K562 (cell line): Measurements from ENCODE around the gene NKIRAS2. TPM values are rescaled to one million over a fixed set of nuclear protein-coding genes. Genes with fewer than 3 reads are reported as not detected.

Experiments
- ATAC-seq: fragments of 200-7000 bp; cut with Tn5 transposase; 3 replicates; pipeline ENCODE4 v1.9.1; 2020; ENCODE audit warnings: moderate library complexity
- BruUV-seq: library from RNA; stranded (reverse); fragments of 400-500 nt; replicated peaks from 2 replicates; lab custom pipeline; 2021; lab: Mats Ljungman, UMichigan
- CTCF ChIA-PET: fragments of 300-600 bp; formaldehyde crosslinking; extraction: SDS; loops from one replicate; lab custom pipeline; 2021; ENCODE audit warnings: low intra/inter-chr PET ratio; lab: Yijun Ruan, JAX
- POLR2A ChIA-PET: fragments of 300-600, 350-650 bp; sonication (Branson Sonifier 250); formaldehyde crosslinking; extraction: SDS; loops from one replicate; lab custom pipeline; 2021; ENCODE audit warnings: antibody characterized with exemption, inconsistent platforms; lab: Yijun Ruan, JAX
- DNase-seq, 4 experiments: peaks; one replicate each; pipeline versions ENCODE4 v3.0.0 to v3.0.0-alpha.2; 2011 to 2018; ENCODE audit warnings: low spot score in 3 of 4, mixed read lengths in 3 of 4; ENCODE audit errors: extremely low read depth in 1 of 4
- FAIRE-seq: peaks from 2 replicates; lab custom pipeline; 2011; peaks lifted over from hg19 to GRCh38; lab: Jason Lieb, UNC
- H2AFZ ChIP-seq: 2 replicates; pipeline ENCODE4 v1.6.0; 2011; ENCODE audit warnings: low read depth, low read length, control low read depth, inconsistent platforms
- H3K27ac ChIP-seq: fragments of 200-600 bp; 3 replicates; pipeline ENCODE4 v1.8.0; 2011; ENCODE audit warnings: low read depth, mild to moderate bottlenecking, control low read depth, inconsistent platforms, low read length, moderate library complexity, mixed read lengths; ENCODE audit errors: extremely low read depth
- H3K27me3 ChIP-seq, 2 experiments: fragments of 300-600 bp in 1 of 2; 2 replicates in 1 of 2; 3 replicates in 1 of 2; pipeline versions ENCODE4 v1.6.0 to v1.8.0; 2011; ENCODE audit warnings: inconsistent platforms in 2 of 2, low read length in 2 of 2, mild to moderate bottlenecking in 1 of 2, mixed read lengths in 1 of 2, moderate library complexity in 1 of 2; ENCODE audit not compliant: control insufficient read depth in 2 of 2, insufficient read depth in 2 of 2
- H3K36me3 ChIP-seq: fragments of 300-600 bp; 3 replicates; pipeline ENCODE4 v1.8.0; 2011; ENCODE audit warnings: mild to moderate bottlenecking, low read length, inconsistent platforms; ENCODE audit not compliant: control insufficient read depth, insufficient read depth
- H3K4me1 ChIP-seq, 2 experiments: fragments of 200-600 bp in 1 of 2; replicated peaks in 1 of 2; 2 replicates in 1 of 2; 3 replicates in 1 of 2; pipeline versions ENCODE4 v1.5.1 to v1.8.0; 2011; ENCODE audit warnings: inconsistent platforms in 2 of 2, low read length in 2 of 2, mild to moderate bottlenecking in 1 of 2, mixed read lengths in 1 of 2, moderate library complexity in 1 of 2; ENCODE audit not compliant: control insufficient read depth in 2 of 2, insufficient read depth in 2 of 2
- H3K4me2 ChIP-seq: 2 replicates; pipeline ENCODE4 v1.6.1; 2011; ENCODE audit warnings: low read length, control low read depth, inconsistent platforms, mixed read lengths; ENCODE audit not compliant: insufficient read depth
- H3K4me3 ChIP-seq: fragments of 200-600 bp; sonication (generic), shearing (Covaris generic); 2 replicates; pipeline ENCODE4 v1.5.1; 2016; ENCODE audit warnings: control low read depth, inconsistent platforms
- H3K79me2 ChIP-seq: fragments of 200-600 bp; 3 replicates; pipeline ENCODE4 v1.8.0; 2011; ENCODE audit warnings: low read length, inconsistent platforms; ENCODE audit not compliant: control insufficient read depth, insufficient read depth
- H3K9ac ChIP-seq, 2 experiments: 2 replicates each; pipeline versions ENCODE4 v1.6.0 to v1.6.1; 2011; ENCODE audit warnings: low read depth in 2 of 2, low read length in 2 of 2, control low read depth in 1 of 2, inconsistent platforms in 1 of 2, mild to moderate bottlenecking in 1 of 2, mixed read lengths in 1 of 2; ENCODE audit not compliant: insufficient read depth in 1 of 2
- H3K9me1 ChIP-seq: one replicate; pipeline ENCODE4 v1.6.0; 2011; ENCODE audit warnings: inconsistent platforms, mild to moderate bottlenecking, low read length, moderate library complexity; ENCODE audit not compliant: control insufficient read depth, insufficient read depth
- H3K9me3 ChIP-seq: replicated peaks from 2 replicates; pipeline ENCODE4 v1.5.1; 2011; ENCODE audit warnings: low read depth, low read length, inconsistent platforms; ENCODE audit not compliant: control insufficient read depth, insufficient read depth
- H4K20me1 ChIP-seq: replicated peaks from 2 replicates; pipeline ENCODE4 v1.6.1; 2011; ENCODE audit warnings: low read length, inconsistent platforms, mixed read lengths; ENCODE audit not compliant: control insufficient read depth, insufficient read depth
- CREBBP ChIP-seq: IDR thresholded peaks from one replicate; pipeline ENCODE4 v1.6.1; 2012; ENCODE audit warnings: low read depth, mild to moderate bottlenecking, control low read depth, inconsistent platforms, low read length
- HDAC2 ChIP-seq: fragments of 450-650 bp; IDR thresholded peaks from 2 replicates; pipeline ENCODE4 v1.6.1; 2016; ENCODE audit warnings: mild to moderate bottlenecking
- NCOA1 ChIP-seq: fragments of 450-650 bp; IDR thresholded peaks from 2 replicates; pipeline ENCODE4 v1.6.1; 2016; ENCODE audit warnings: low read depth
- PRDM10 ChIP-seq: fragments of 450-650 bp; IDR thresholded peaks from 2 replicates; pipeline ENCODE4 v1.6.1; 2018; ENCODE audit not compliant: partially characterized antibody
- TAF15 ChIP-seq: fragments of 200-400 bp; formaldehyde crosslinking; IDR thresholded peaks from 2 replicates; pipeline ENCODE4 v1.6.1; 2017; ENCODE audit warnings: mild to moderate bottlenecking, low read depth, low read length, moderate library complexity
- TEAD2 ChIP-seq: fragments of 450-650 bp; IDR thresholded peaks from 2 replicates; pipeline ENCODE4 v1.6.1; 2016; ENCODE audit warnings: missing genetic modification characterization, control low read depth, missing compliant biosample characterization
- ZNF212 ChIP-seq: fragments of 450-650 bp; formaldehyde crosslinking; IDR thresholded peaks from 2 replicates; pipeline ENCODE4 v1.4.0; 2020; ENCODE audit warnings: mild to moderate bottlenecking
- ZNF740 ChIP-seq, 3 experiments: fragments of 200-800 bp in 1 of 3; sonication (Bioruptor generic) in 1 of 3; sonication (generic) in 1 of 3; formaldehyde crosslinking in 1 of 3; IDR thresholded peaks; 2 replicates each; pipeline versions ENCODE4 v1.6.1 to v1.8.0; 2016 to 2022; ENCODE audit warnings: mild to moderate bottlenecking in 2 of 3, missing compliant biosample characterization in 2 of 3, missing genetic modification characterization in 2 of 3, missing genetic modification reagents in 1 of 3
- WGBS: fragments of 100-300 bp; shearing (Covaris generic); methylation state at CpG from one replicate; pipeline ENCODE4 v1.1.6; 2016; ENCODE audit warnings: low coverage, mixed read lengths; ENCODE audit not compliant: insufficient coverage; ENCODE audit errors: missing lambda C conversion rate; 5-methylcytosine and 5-hydroxymethylcytosine counted together
- in situ Hi-C: fragments of 300-500 bp; cut with MboI; formaldehyde crosslinking; loops from 4 replicates; pipeline ENCODE4 v1.15.0; 2018; ENCODE audit warnings: inconsistent platforms, mixed read lengths
- intact Hi-C: fragments of 100-400 bp; cut with micrococcal nuclease; formaldehyde crosslinking; loops from 2 replicates; pipeline ENCODE4 v1.14.2; 2022
- polyA plus RNA-seq, 8 experiments: library from polyadenylated mRNA; depleted of rRNA in 4 of 8; stranded (reverse) in 5 of 8; unstranded in 3 of 8; fragments of >200 nt; fragmentation: Nextera tagmentation in 2 of 8; fragmentation: Illumina TruSeq in 1 of 8; extraction: Ambion mirVana in 2 of 8; extraction: Trizol in 1 of 8; gene quantifications; 2 replicates each; pipeline versions ENCODE4 v1.2.1 to v1.2.3, GENCODE V29; 2011 to 2014; ENCODE audit warnings: inconsistent platforms in 1 of 8, missing spikeins in 1 of 8
- total RNA-seq, 7 experiments: library from RNA; depleted of rRNA in 6 of 7; stranded (reverse); fragments of >200 nt in 6 of 7; fragmentation: Illumina TruSeq in 2 of 7; extraction: Trizol in 2 of 7; gene quantifications; 2 replicates each; pipeline versions ENCODE4 v1.2.1 to v1.2.3, GENCODE V29; 2011 to 2021; ENCODE audit warnings: low replicate concordance in 1 of 7
- TF ChIP-seq, protein P1 (sequence below): fragments of 450-650 bp; formaldehyde crosslinking; IDR thresholded peaks from 2 replicates; pipeline ENCODE4 v1.4.0; 2020; ENCODE audit warnings: mild to moderate bottlenecking, moderate library complexity
- TF ChIP-seq, protein P2 (sequence below): IDR thresholded peaks from 3 replicates; pipeline ENCODE4 v1.6.1; 2011; ENCODE audit warnings: borderline replicate concordance, mild to moderate bottlenecking, moderate library complexity; ENCODE audit not compliant: insufficient read length; ENCODE audit errors: extremely low read depth

NKIRAS2 gene
- total and polyA plus RNA-seq, 9 of the 15 experiments (the other 6 are each of a cell fraction or from before 2014, with no cell fraction given): 10.1 to 65.5 (median 29.8) TPM

DNA sequence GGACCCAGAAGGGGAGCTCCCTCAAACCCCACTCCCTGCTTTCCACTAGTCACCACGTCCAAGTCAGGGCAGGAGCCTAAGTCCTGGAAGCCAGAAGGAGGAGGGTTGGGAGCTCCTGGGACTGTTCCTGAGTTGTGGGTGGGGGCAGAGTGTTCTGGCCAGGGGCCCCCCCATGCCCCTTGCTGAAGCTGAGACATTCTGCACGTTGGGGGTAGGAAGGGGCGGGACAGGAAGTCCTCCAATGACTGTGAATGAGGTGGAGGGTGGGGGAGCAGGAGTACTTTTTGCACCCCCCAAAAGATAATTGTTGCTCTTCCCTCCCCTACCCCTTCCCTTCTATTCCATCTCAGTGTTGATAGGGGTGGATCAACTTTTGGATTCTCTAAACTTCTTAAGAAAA is 51.9 kb downstream of the NKIRAS2 start:
- 4% methylated on average over 3 of the region's 3 CpGs for WGBS
- no peak for DNase-seq
- Histone ChIP-seq H3K9me1 (no peaks in the 10 kb centered on the region), H3K79me2 (no peaks in the 10 kb centered on the region), H3K9me3 (no peaks in the 10 kb centered on the region), H3K4me2 (peak overlapping the region; percentile 46), H2AFZ (no peak overlapping the region; the same call in 1 of the 2 replicates), H3K27me3 (peaks cover 8 to 33% of the 10 kb centered on the region in 2 experiments; a peak in 4 of 5 replicates), H4K20me1 (0 out of 2 replicates have a peak, but pooled peaks cover 4% of the 10 kb centered on the region), H3K4me3 (no peak overlapping the region), H3K9ac (no peak overlapping the region; a peak in 1 of 4 replicates), H3K36me3 (no peaks in the 10 kb centered on the region), H3K27ac (no peak overlapping the region), H3K4me1 (peaks cover 2 to 12% of the 10 kb centered on the region in 2 experiments; a peak in 4 of 5 replicates)
- intact Hi-C loops: no loop called here
- FAIRE-seq: no peak
- no TSS peak for BruUV-seq
- ChIA-PET POLR2A (interaction anchor here (0.6 to 1.3 kb wide), 5 partner anchors 8 to 66 kb away, joined by 3 to 4 read pairs (median 3); no protein-coding TSS in a partner anchor), CTCF (no interaction called here)
- in situ Hi-C loops: no loop called here
- no peak for TF ChIP-seq ZNF740 (CRISPR knock-in tag; IDR thresholded peaks at IDR 0.05)
- TF ChIP-seq ZNF740 (tag; IDR thresholded peaks at IDR 0.05): peak in 1 of 2 experiments; percentile 37; a peak in 1 of 4 replicates
- TF ChIP-seq, protein P1, sequence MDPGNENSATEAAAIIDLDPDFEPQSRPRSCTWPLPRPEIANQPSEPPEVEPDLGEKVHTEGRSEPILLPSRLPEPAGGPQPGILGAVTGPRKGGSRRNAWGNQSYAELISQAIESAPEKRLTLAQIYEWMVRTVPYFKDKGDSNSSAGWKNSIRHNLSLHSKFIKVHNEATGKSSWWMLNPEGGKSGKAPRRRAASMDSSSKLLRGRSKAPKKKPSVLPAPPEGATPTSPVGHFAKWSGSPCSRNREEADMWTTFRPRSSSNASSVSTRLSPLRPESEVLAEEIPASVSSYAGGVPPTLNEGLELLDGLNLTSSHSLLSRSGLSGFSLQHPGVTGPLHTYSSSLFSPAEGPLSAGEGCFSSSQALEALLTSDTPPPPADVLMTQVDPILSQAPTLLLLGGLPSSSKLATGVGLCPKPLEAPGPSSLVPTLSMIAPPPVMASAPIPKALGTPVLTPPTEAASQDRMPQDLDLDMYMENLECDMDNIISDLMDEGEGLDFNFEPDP (CRISPR knock-in tag): no peak
- TF ChIP-seq ZNF212: no peak
- TF ChIP-seq CREBBP: no peak
- TF ChIP-seq, protein P2, sequence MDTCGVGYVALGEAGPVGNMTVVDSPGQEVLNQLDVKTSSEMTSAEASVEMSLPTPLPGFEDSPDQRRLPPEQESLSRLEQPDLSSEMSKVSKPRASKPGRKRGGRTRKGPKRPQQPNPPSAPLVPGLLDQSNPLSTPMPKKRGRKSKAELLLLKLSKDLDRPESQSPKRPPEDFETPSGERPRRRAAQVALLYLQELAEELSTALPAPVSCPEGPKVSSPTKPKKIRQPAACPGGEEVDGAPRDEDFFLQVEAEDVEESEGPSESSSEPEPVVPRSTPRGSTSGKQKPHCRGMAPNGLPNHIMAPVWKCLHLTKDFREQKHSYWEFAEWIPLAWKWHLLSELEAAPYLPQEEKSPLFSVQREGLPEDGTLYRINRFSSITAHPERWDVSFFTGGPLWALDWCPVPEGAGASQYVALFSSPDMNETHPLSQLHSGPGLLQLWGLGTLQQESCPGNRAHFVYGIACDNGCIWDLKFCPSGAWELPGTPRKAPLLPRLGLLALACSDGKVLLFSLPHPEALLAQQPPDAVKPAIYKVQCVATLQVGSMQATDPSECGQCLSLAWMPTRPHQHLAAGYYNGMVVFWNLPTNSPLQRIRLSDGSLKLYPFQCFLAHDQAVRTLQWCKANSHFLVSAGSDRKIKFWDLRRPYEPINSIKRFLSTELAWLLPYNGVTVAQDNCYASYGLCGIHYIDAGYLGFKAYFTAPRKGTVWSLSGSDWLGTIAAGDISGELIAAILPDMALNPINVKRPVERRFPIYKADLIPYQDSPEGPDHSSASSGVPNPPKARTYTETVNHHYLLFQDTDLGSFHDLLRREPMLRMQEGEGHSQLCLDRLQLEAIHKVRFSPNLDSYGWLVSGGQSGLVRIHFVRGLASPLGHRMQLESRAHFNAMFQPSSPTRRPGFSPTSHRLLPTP: no peak
- no peak for TF ChIP-seq HDAC2
- TF ChIP-seq TEAD2 (tag): no peak
- TF ChIP-seq NCOA1: no peak
- TF ChIP-seq PRDM10: peak; percentile 72
- no peak for TF ChIP-seq TAF15
- ATAC-seq: no peak
